Measurements from ENCODE around the gene FOCAD.

GRCh38 chr9:20671635-20672034 lies 12.4 kb upstream of the FOCAD start:
- no peak for TF ChIP-seq EZH2 (optimal IDR thresholded peaks at IDR 0.05; ENCODE audit: low read depth, low read length)
- TF ChIP-seq, protein P1, sequence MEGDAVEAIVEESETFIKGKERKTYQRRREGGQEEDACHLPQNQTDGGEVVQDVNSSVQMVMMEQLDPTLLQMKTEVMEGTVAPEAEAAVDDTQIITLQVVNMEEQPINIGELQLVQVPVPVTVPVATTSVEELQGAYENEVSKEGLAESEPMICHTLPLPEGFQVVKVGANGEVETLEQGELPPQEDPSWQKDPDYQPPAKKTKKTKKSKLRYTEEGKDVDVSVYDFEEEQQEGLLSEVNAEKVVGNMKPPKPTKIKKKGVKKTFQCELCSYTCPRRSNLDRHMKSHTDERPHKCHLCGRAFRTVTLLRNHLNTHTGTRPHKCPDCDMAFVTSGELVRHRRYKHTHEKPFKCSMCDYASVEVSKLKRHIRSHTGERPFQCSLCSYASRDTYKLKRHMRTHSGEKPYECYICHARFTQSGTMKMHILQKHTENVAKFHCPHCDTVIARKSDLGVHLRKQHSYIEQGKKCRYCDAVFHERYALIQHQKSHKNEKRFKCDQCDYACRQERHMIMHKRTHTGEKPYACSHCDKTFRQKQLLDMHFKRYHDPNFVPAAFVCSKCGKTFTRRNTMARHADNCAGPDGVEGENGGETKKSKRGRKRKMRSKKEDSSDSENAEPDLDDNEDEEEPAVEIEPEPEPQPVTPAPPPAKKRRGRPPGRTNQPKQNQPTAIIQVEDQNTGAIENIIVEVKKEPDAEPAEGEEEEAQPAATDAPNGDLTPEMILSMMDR (IDR thresholded peaks at IDR 0.05; ENCODE audit: low read length): no peak
- TF ChIP-seq EZH2phosphoT487 (IDR thresholded peaks at IDR 0.05; ENCODE audit: low read length): no peak
